ENCODE results near the gene MAPK13. TPM values are rescaled to one million over a fixed set of nuclear protein-coding genes. Genes with fewer than 3 reads are reported as not detected.
A peak's percentile ranks its signal among the peaks of the same experiment; 100 is the strongest.

MAPK13 gene
- total RNA-seq, 2 experiments from 2014 or later = 53.0 to 53.5 TPM

- no peak overlapping the region for H3K4me3 Mint-ChIP-seq
- no peak for DNase-seq
- H3K4me1 Mint-ChIP-seq = peaks cover 9% of the 10 kb centered on the region
- peaks cover under 1% of the 10 kb centered on the region for H3K9me3 Mint-ChIP-seq
- peaks cover 16% of the 10 kb centered on the region for H3K36me3 Mint-ChIP-seq
- no peaks in the 10 kb centered on the region for H3K27me3 Mint-ChIP-seq
- H3K27ac Mint-ChIP-seq = peak overlapping the region; percentile 1
Measured at GRCh38 chr6:36142971-36143838, 12.9 kb downstream of the MAPK13 start.

GRCh38 chr6:36145495-36145894 lies 15.2 kb downstream of the MAPK13 start:
- Mint-ChIP-seq H3K4me1 (peaks cover 9% of the 10 kb centered on the region), H3K36me3 (peaks cover 13% of the 10 kb centered on the region), H3K27ac (no peak overlapping the region), H3K4me3 (no peak overlapping the region), H3K9me3 (peaks cover 4% of the 10 kb centered on the region), H3K27me3 (no peaks in the 10 kb centered on the region)
- no peak for DNase-seq

DNA sequence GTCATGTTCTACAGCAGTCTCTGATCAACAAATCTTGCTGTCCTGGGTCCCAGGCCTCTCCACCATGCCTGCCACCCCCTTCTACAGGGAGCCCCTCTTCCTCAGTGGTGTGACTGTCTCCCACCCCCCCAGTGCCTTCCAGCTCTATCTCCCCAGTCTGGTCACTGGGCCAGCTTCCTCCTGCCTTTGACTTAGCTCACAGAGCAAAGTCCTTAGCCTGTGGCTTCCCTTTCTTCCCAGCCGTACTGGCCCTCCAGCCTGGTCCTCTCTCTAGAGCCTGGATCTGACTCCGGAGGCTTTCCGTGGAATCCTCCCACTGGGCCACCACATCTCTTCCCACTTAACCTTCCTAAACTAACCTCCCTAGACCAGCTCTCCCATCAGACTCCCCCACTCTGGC lies 17.0 kb downstream of the MAPK13 start:
- Mint-ChIP-seq H3K9me3 (peaks cover 4% of the 10 kb centered on the region), H3K27ac (no peak overlapping the region), H3K27me3 (no peaks in the 10 kb centered on the region), H3K36me3 (peaks cover 4% of the 10 kb centered on the region), H3K4me3 (no peak overlapping the region), H3K4me1 (peaks cover 5% of the 10 kb centered on the region)
- DNase-seq = no peak

- Mint-ChIP-seq H3K27ac (no peak overlapping the region), H3K4me1 (peaks cover 5% of the 10 kb centered on the region), H3K9me3 (peaks cover 4% of the 10 kb centered on the region), H3K27me3 (no peaks in the 10 kb centered on the region), H3K4me3 (no peak overlapping the region), H3K36me3 (peaks cover 6% of the 10 kb centered on the region)
- DNase-seq = no peak
Measured at GRCh38 chr6:36149476-36149875, 19.2 kb downstream of the MAPK13 start.

DNA sequence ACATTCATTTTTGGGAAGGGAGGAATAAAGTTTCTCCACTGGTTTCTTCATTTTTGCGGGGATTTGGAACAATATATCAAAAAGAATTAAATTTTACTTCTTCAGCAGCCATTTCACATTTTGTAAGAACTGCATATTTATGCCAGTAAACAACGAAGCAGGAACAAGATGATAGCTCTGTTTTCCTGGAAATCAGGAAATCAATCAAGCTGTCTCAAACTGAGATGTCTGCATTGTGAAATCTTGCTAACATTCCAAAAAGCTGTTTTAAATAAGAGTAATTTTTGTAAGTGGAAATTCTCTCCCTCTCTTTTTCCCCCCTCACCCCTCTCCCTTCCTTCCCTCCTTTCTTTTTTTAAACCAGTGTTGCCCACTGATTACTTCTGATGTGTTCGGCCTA lies 20.0 kb downstream of the MAPK13 start:
- H3K4me3 Mint-ChIP-seq = no peak overlapping the region
- DNase-seq = no peak
- H3K36me3 Mint-ChIP-seq = peaks cover 11% of the 10 kb centered on the region
- H3K27ac Mint-ChIP-seq = no peak overlapping the region
- peaks cover 5% of the 10 kb centered on the region for H3K4me1 Mint-ChIP-seq
- H3K27me3 Mint-ChIP-seq = no peaks in the 10 kb centered on the region
- H3K9me3 Mint-ChIP-seq = peaks cover 10% of the 10 kb centered on the region

DNA sequence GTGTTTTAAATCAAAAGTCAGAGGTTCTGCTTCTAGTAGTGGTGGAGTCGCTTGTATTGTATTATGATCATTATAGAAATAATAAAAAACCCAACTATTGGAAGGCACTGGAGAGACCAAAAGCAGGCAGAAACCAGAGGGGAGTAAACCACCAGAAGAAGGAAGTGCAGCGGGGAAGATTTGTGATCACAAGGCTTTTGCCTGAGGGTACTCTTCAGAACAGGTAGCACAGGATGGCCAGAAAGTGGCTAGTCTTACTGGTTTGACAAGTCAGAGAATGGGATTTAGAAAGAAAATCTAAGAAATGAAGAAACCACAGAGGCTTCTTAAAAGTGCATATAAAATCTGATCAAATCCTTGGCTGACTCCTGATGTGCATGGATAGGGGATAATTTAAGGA lies 24.0 kb downstream of the MAPK13 start:
- peaks cover 18% of the 10 kb centered on the region for H3K36me3 Mint-ChIP-seq
- no peaks in the 10 kb centered on the region for H3K27me3 Mint-ChIP-seq
- no peak overlapping the region for H3K4me3 Mint-ChIP-seq
- peaks cover 11% of the 10 kb centered on the region for H3K9me3 Mint-ChIP-seq
- H3K27ac Mint-ChIP-seq = no peak overlapping the region
- H3K4me1 Mint-ChIP-seq = no peaks in the 10 kb centered on the region
- DNase-seq = no peak

DNA sequence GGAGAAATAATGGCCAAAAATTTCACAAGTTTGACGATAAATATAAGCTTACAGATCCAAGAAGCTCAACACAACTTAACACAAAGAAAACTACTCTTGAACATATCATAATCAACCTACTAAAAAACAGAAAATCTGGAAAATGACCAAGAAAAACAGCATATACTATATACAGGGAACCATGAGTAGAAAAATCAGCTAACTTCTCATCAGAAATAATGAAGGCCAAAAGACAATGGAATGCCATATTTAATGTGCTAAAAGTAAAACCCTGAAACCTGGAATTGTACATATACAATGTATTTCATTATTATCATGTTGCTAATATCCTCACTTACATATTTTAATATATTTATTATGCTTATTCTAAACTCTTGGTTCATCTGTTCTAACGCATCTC lies 25.3 kb downstream of the MAPK13 start:
- Mint-ChIP-seq H3K27me3 (no peaks in the 10 kb centered on the region), H3K9me3 (peaks cover 14% of the 10 kb centered on the region), H3K27ac (no peak overlapping the region), H3K4me1 (no peaks in the 10 kb centered on the region), H3K36me3 (peaks cover 27% of the 10 kb centered on the region), H3K4me3 (no peak overlapping the region)
- no peak for DNase-seq

- DNase-seq = no peak
- Mint-ChIP-seq H3K4me3 (no peak overlapping the region), H3K36me3 (peaks cover 19% of the 10 kb centered on the region), H3K4me1 (peaks cover 1% of the 10 kb centered on the region), H3K27ac (no peak overlapping the region), H3K9me3 (peaks cover 8% of the 10 kb centered on the region), H3K27me3 (no peaks in the 10 kb centered on the region)
Measured at GRCh38 chr6:36160147-36160760, 29.9 kb downstream of the MAPK13 start.

DNA sequence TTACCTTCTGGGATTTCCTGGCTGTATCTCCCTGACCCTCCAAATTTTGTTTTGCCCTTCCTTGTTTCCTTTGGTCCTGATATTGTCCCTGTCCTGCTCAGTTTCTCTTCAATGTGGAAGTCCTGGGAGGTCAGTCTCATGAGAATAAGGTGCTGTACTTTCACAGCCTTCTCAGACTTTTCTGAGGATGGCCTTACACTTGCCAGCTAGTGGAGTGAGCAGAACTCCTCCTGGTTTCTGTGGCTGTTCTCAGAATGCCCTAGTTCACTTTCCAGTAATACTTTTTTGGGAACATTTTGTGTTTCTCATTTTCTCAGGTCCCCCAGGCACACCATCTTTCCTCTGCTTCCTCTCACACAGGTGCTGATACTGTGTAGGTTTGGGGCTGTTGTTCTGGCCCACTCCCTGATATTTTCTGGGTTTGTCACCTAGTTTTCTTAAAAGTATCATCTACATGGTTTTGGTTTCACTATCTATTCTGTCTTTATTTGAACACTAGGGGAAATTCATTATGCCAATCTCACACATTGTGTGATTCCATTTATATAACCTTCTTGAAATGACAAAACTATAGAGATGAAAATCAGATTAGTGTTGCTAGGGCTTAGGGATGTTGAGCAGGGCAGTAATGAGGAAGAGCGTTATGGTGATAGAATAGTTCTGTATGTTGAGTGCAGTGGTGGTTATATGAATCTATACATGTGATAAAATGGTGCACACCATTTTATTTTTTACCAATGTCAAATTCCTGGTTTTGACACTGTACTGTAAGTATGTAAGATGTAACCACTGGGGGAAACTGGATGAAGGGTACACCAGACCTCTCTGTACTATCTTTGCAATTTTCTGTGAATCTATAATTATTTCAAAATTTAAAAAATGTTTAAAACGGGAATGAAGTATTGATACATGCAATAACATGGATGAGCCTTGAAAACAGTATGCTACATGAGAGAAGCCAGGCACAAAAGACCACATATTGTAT lies 39.0 kb downstream of the MAPK13 start:
- H3K4me3 Mint-ChIP-seq = peak overlapping the region; percentile 3
- no peak for DNase-seq
- peak overlapping the region; percentile 84 for H3K27ac Mint-ChIP-seq
- H3K36me3 Mint-ChIP-seq = peaks cover 14% of the 10 kb centered on the region
- no peaks in the 10 kb centered on the region for H3K27me3 Mint-ChIP-seq
- H3K9me3 Mint-ChIP-seq = peaks cover 4% of the 10 kb centered on the region
- H3K4me1 Mint-ChIP-seq = peaks cover 22% of the 10 kb centered on the region

DNA sequence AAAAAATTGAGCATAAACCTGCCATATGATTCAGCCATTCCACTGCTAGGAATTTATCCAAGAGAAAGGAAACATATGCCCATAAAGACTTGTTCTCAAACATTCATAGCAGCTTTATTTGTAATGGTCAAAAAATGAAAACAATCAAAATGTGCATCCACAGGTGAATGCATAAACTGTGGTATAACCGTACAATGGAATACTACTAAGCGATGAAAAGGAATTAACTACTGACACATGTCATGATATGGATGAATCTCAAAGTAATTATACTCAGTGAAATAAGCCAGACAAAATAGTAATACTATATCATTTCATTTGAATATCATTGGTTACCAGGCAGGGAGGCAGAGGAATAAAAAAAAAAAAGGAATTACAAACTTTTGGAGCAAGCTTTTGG lies 40.4 kb downstream of the MAPK13 start:
- no peak for DNase-seq
- peaks cover 19% of the 10 kb centered on the region for H3K36me3 Mint-ChIP-seq
- no peaks in the 10 kb centered on the region for H3K27me3 Mint-ChIP-seq
- H3K4me3 Mint-ChIP-seq = no peak overlapping the region
- peaks cover 22% of the 10 kb centered on the region for H3K4me1 Mint-ChIP-seq
- H3K9me3 Mint-ChIP-seq = peaks cover 4% of the 10 kb centered on the region
- no peak overlapping the region for H3K27ac Mint-ChIP-seq

DNA sequence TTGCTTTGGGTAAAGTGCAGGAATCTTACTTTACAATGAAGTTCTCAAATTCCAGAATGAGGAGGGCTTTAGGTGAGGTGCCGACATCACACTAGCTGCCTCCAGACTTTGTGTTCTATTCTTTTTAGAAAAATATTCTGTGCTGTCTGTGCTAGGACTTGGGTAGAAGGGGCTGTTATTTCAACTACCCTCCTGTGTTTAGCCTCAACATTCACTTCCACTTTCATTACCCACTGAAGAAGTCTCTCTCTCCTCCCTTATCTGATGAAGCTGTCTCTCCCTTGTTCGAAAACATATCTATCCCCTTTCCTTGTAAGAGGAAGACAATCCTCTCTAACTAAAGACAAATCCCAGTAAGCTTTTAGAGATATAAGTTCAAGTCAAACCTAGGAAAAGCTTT lies 41.3 kb downstream of the MAPK13 start:
- DNase-seq = no peak
- Mint-ChIP-seq H3K27ac (no peak overlapping the region), H3K4me1 (peaks cover 22% of the 10 kb centered on the region), H3K9me3 (peaks cover 4% of the 10 kb centered on the region), H3K36me3 (peaks cover 20% of the 10 kb centered on the region), H3K27me3 (no peaks in the 10 kb centered on the region), H3K4me3 (no peak overlapping the region)

DNA sequence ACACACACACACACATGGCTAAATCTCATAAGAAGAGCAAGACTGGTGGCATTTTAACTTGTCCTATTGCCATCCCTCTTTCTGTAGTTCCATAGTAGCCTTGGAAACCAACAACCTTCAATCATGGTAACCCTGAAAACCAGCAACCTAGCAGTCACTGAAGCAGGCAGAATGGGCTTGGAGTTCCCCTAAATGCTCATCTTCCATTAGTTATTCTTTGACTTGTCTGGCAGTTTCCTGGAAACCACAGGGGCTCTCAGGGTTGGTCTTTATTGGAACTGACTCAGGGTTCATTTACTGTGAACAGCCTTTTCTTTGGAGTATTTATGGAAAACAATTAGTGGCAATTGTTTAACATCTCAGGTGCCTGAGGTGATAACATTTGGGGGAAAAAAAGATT lies 46.9 kb downstream of the MAPK13 start:
- Mint-ChIP-seq H3K27ac (peak overlapping the region; percentile 49), H3K36me3 (peaks cover 41% of the 10 kb centered on the region)

GRCh38 chr6:36178544-36178943 lies 48.2 kb downstream of the MAPK13 start:
- Mint-ChIP-seq H3K9me3 (peaks cover 24% of the 10 kb centered on the region), H3K27me3 (no peaks in the 10 kb centered on the region), H3K4me1 (peaks cover 9% of the 10 kb centered on the region), H3K27ac (no peak overlapping the region), H3K4me3 (no peak overlapping the region), H3K36me3 (peaks cover 45% of the 10 kb centered on the region)
- no peak for DNase-seq

More for the DNA sequence above, 46.9 kb downstream of the MAPK13 start:
- no peaks in the 10 kb centered on the region for H3K27me3 Mint-ChIP-seq
- peaks cover 17% of the 10 kb centered on the region for H3K9me3 Mint-ChIP-seq
- peak; percentile 26 for DNase-seq
- H3K4me3 Mint-ChIP-seq = no peak overlapping the region
- H3K4me1 Mint-ChIP-seq = peaks cover 9% of the 10 kb centered on the region

DNA sequence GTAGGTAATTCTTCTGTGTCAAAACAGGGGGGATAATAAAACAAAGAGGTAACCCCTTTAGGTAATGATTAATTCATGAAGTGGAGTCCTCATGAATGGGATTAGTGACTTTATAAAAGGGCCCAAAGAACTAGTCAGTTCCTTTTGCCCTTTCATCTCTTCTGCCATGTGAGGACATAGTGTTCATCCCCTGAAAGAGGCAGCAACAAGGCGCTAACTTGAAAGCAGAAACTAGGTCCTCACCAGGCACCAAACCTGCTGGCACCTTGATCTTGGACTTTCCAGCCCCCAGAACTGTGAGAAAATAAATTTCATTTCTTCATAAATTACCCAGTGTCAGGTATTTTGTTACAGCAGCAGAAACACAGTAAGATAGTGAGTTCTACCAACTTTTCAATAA lies 49.8 kb downstream of the MAPK13 start:
- no peak for DNase-seq
- H3K4me1 Mint-ChIP-seq = peaks cover 9% of the 10 kb centered on the region
- H3K27ac Mint-ChIP-seq = no peak overlapping the region
- H3K27me3 Mint-ChIP-seq = no peaks in the 10 kb centered on the region
- H3K9me3 Mint-ChIP-seq = peaks cover 24% of the 10 kb centered on the region
- H3K4me3 Mint-ChIP-seq = no peak overlapping the region
- peaks cover 44% of the 10 kb centered on the region for H3K36me3 Mint-ChIP-seq

DNA sequence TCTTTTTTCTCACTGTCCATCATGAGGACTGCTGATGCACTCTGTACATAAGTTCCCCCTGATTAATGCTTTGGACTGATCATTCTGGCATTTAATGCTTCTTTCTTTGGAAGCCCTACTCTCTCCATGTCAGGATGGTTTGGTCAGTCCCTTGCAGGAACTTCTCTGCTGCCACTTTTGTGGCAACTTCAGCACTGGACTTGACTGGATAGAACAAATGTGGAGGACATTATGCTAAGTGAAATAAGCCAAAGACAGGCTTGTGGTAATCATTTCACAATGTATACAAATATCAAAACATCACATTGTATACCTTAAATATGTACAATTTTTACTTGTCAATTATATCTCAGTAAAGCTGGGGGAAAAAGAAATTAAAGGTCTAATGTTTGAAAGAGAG lies 54.0 kb downstream of the MAPK13 start:
- H3K27me3 Mint-ChIP-seq = no peaks in the 10 kb centered on the region
- no peak overlapping the region for H3K4me3 Mint-ChIP-seq
- no peak for DNase-seq
- H3K36me3 Mint-ChIP-seq = peaks cover 17% of the 10 kb centered on the region
- peaks cover 7% of the 10 kb centered on the region for H3K9me3 Mint-ChIP-seq
- no peaks in the 10 kb centered on the region for H3K4me1 Mint-ChIP-seq
- H3K27ac Mint-ChIP-seq = no peak overlapping the region

Data from activated naive CD8-positive, alpha-beta T cell treated with anti-CD3 and anti-CD28 coated beads for 36 hours (primary cell).